Brain pericyte (primary cell): ENCODE data around the gene CDK18.

Experiments used
- DNase-seq: peaks from one replicate; pipeline ENCODE4 v3.0.0-alpha.2; 2012; ENCODE audit warnings: low read depth, low spot score

Gene CDK18

DNA sequence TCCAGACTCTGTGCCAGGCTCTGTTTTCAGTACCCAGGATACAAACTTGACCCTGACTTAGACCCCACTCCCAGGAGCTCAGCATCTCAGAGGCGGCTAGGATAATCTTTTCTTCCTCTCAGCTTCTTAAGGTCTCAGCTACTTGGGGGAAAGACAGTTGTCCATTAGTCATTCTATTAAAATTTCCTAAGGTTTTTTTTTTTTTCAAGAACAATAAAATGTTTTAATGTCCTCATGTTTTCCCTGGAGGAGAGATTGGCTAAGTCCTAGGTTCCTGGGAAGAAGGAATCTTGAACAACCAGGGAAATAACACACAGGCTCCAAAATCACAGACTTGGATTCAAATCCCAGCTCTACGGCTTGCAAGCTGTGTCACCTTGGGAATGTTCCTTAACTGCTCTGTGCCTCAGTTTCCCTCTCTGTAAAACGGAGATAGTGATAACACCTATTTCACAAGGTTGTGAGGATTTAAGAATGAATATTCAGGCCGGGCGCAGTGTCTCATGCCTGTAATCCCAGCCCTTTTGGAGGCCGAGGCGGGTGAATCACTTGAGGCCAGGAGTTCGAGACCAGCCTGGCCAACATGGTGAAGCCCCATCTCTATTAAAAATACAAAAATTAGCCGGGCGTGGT lies 33.0 kb downstream of the CDK18 start:
- no peak for DNase-seq

DNA sequence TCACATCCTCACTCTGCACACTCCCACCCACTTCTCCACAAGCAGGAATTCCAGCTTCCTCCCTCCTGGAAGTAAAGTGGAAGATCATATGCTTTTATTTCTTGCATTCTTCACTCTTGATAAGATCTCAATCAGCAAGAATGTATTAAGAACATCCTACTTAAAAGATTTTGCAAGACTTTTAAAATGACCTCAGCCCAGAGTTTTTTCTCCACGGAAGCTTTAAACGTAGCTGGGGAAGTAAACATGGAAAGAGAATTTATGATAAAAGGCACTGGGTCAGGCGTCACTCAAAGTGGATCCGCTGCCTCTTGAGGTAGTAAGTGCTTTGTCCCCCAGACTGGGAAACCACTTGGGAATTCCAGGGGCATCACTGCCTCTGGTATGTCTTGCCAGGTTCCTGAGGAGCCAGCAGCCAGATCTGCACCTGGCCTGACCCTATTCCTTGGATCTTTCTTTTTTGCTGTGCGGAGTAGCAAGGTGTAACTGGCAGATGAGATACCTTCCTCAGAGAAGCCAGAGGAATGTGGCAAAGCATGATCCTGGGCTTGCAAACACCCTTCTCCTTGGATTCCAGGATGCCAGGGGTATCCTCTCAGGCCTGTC lies 33.9 kb downstream of the CDK18 start:
- no peak for DNase-seq

DNA sequence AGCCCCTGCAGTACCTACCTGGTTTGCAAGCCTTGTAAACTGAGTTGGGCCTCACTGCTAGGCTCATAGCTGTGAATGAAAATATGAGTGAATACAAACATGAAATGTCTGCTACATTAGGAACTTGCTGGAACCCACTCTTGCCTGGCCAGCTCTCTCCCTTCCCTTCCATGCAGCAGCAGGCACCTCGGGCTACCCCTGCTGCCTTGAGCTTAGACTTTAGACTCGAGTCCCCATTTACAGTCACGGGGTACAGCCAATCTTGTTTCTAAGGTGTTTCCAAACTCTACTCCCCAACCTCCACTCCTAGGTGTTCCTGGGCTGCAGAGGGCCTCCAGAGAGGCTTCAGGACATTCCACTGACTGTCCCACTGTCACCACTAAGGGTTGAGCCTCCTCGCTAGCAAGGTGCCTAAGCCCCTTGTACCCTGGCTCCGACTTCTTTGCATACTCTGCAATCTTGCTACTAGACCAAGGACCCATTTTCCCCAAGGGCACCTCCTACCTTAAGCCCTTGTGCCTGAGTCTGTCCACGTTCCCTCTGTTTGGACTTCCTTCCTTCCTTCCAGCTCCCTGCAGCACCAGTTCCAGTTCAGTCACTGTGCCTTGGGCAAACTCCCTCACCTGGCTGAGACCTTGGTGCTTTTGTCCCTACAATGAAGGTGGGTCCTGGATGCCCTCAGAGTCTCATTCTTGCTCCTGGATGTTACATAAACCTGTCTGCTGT lies 36.9 kb downstream of the CDK18 start:
- DNase-seq: no peak

DNA sequence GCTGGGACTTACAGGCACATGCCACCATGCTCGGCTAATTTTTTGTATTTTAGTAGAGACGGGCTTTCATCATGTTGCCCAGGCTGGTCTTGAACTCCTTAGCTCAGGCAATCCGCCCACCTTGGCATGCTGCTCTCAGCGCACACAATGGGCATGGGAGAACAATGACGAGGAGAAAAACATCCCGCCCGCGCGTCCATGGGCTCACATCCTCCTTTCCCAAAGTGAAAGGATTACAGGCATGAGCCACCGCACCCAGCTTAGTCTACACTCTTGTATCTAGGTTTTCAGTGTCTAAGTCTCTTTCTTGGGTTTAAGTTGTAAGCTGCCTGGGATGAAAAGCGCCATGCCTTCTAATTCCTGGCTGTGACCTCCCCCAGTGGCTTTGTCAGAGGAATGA lies 37.9 kb downstream of the CDK18 start:
- DNase-seq: no peak

DNA sequence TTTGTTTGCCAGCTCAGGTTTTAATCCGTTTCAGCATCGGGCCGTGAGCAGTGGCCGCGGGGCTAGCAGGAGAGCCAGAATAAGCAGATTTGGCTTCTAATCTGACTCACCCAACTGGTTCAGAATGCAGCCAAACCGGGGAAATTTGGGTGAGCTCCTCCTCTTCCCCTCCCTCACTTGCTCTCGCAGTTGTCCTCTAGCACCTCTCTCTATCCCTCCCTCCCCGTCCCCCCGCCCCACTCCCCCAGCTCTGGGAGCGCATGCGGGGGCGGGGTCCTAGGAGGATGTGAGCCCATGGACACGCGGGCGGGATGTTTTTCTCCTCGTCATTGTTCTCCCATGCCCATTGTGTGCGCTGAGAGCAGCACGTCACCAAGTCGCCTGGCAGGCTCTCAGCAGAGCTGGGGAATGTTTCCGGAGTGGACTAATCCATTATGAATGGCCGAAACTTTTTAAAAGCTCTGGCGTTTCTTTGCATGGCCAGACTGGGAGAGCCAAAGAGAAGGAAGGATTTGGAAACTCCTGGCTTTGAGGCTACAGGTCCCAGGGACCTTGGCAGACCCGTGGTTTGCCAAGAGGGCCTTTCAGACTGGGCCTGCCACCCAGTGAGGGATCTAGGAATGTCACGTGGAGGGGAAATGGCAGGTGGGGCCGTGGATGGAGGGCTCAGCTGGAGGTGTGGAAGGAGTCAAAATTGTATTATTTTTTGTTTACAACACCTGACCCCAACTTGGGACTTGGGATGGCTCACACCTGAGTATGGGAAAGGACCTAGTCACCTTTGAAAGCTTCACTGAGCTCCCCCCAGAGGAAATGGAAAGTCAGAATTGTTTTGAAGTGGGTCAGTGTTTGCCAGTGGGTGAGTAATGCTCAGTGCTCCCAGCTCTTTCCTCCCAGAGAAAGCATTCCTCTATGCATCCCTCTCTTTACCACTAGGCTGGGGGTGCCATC lies 39.2 kb downstream of the CDK18 start:
- DNase-seq: no peak

DNA sequence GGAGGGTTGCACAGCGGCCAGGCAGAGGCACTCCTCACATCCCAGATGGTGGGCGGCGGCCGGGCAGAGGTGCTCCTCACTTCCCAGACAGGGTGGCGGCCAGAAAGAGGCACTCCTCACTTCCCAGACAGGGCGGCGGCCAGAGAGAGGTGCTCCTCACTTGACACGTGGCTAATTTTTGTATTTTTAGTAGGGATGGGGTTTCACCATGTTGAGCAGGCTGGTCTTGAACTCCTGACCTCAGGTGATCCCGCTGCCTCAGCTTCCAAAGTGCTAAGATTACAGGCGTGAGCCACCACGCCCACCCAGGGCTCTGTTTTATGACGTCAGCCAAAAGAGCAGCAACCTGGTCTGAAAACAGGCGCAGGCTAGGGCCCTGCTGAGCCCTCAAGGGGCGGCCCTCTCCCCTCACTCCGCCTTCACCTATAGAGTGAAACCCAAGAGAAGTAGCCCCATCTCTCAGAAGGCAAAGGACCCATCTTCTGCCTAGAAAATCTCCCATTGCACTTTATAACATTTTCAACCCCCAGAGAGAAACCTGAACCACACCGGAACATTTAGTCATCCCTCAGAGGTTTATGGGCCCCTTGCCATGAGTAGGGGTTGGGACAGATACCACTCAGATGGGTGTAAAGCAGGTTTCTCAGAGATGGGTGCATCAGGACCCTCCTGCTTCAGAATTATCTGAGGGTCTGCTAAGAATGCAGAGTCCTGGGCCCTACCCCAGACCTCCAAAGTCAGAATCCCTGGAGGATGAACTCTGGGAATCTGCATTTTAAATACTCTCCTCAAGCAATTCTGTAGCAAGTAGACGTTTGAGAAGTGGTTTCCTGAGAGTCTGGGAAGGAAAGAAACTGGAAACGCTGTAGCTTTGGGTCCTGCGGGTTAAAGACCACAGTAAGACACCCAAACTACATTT lies 40.8 kb downstream of the CDK18 start:
- no peak for DNase-seq

DNA sequence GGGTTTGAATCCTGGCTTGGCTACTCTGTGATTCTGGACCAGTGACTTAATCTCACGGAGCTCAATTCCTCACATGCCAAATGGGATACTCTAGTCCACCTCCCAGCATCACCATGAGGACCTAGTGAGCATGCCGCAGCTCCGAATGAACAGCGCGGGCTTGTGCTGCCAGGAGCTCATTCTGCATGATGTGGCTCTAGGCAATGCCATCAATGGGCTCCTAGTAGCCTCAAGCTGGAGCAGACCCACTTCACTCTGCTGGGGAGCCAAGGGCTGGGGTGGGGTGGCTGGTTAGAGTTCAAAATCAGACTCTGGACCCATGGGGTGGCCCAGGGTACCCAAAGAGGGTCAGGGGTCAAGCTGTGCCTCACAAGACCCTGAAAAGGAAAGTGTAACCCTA lies 41.5 kb downstream of the CDK18 start:
- no peak for DNase-seq

DNA sequence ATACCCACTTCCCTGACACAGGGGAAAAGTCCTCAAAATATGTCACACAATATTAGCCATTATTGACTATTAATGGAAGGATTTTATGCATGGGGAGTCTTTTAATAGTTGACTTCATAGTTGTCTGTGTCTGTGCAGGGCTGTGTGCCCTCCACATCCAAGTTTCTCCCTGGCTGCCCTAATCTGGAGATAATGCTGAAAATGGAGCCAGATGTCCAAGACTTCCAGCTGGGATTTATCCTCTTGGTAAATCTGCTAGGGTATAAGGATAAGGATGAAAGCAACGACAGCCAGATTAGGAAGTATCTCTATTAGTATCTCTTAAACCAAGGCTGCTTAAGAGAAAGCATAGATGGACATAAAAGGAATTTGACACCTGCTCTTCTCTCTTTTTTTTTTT lies 42.1 kb downstream of the CDK18 start:
- DNase-seq: no peak

DNA sequence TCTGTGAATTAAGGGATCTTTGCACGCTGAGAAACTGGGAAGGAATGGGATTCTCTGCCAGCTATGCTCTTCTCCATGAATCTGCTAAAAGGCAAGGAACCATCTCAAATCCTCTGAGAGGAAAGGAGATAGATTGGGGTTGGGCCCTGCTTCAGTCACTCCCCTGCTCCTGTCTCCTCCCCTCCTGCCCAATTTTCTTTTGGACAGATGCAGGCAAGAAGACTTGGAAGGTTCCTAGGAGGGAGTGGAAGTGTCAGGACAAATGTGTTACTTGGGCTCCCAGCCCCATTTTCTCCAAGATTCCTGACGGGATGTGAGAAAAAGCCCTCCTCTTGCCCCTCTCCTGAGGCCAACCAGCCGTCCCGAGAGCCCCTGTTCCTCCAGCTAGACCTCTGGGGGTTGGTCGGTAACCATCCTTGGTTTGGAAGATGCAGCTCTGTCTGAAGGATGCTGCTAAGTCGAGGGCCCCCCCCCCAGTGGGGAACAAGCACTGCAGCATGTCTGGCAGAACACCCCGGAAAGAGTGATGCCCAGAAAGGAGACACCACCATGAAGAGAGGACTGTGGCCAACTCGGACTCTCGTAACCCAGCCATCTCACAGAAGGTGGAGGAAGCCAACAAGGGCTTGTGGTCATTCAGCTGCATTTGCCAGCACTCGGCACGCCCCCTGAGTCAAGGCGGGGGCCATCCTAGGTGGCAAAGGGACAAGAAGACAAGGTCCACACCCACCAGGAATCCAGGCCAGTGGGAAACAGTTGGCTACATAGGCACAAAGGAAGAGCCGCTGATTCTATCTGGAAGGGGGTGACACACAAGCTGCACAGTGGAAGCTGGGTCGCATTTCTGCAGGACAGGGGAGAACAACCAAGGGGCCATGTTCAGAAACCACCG lies 43.7 kb downstream of the CDK18 start:
- no peak for DNase-seq

DNA sequence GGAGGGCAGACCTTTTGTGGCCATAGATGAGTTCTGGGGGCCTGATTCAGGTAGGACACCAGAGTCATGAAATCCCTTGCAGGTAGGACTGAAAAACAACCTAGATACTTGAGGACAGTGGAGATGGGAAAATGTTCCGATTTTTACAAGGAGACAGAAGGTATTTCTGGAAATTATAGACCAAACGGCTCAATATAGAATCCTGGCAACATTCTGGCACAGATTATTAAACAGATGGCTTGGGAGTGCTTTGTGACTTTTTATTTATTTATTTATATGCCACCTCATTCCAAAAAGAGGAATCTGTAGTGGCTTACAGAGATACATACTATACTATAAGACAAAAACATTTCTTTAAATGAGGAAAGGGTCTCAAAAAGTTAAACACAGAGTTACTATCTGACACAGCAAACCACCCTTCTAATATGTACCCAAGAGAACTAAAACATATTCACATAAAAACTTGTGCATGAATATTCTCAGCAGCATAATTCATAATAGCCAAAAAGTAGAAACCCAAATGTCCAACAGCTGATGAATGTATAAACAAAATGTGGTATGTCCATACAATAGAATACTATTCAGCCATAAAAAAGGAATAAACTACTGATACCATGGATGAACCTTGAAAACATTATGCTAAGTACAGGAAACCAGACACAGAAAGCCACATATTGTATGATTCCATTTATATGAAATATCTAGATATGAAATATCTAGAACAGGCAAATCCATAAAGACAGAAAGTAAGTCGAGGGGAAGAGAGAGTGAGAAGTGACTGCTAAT lies 49.8 kb downstream of the CDK18 start:
- DNase-seq: no peak

DNA sequence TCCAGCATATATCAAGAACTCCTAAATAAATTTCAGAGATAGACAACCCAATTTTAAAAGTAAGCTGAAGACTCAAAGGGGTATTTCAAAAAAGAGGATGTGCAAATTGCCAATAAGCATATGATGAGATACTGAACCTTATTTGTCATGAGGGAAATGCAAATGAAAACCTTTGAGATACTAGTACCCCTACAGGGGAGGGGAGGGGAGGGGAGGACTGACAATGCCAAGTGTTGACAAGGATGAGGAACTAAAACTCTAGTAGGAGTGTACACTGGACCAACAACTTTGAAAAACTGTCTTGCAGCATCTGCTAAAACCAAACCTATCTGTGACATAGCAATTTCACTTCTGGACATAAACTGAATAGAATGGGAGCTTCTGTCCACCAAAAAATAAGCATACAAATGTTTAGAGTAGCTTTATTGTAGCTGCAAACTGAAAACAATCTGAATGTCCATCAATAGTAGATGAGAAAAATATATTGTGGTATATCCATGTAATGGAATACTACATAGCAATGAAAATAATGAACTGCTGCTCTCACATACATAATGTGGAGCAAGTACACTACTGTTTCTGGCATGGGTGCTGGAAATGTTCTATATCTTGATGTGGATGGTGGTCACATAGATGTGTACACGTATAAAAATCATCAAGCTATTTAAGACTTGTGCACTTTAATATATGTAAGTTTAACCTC lies 57.2 kb downstream of the CDK18 start:
- no peak for DNase-seq

DNA sequence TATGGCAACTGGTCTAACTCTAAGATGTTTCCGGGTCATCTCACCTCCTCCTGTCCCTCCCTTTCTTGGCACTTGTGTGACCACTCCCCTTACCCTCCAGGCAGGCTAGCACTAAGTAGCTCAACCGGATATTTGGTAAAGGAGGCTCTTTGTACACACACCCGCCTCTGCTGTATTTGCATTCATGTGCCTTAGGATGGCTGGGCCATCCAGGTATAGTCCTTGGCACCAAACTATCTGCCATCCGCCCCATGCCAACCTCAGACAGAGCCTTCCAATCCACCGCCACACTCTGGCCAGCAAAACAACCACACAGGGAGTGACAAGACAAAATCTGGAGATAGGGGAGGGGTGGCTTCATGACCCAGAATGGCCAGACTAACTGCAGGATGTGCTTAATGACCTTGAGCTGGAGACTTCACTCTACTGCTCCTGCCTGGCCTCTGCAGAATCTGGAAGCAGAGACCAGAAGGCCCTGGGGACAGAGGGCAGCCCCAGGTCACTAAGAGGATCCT lies 59.5 kb downstream of the CDK18 start:
- DNase-seq: no peak

DNA sequence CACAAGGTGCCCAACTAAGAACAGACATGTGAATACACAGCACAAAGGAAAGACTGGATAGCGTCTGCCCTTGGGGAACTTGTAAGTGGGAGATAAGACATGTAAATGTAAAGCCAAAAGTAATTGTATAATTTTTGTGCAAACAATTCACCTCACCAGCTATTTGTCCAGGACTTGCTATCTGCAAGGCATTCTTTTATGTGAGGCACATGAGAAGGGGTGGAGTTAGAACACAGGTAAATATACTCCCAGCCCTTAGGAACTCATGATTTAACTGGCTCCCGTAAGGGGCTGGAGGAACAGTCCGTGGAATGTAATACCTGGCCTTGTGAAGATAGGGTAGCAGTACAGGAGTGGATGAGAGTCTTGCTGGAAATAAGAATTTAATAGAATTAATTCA lies 61.3 kb downstream of the CDK18 start:
- DNase-seq: no peak

DNA sequence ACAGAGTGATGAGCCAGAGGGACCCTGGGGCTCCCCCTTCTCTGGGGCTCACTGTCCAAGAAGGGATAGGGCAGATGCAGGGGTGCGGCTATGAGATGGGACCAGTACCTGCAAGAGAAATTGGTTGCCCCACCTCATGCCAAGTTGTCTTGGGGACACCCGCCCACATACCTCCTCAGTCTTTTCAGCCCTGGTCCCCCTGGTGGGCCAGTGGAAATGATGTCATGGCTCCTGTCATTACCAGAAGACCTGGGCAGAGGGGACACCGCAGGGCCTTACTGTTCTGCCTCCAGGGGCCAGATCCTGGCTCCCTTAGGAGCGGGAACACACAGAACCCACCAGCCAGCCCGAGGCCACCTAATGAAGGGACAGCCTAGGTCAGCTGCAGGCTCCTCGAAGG lies 63.2 kb downstream of the CDK18 start:
- DNase-seq: no peak

DNA sequence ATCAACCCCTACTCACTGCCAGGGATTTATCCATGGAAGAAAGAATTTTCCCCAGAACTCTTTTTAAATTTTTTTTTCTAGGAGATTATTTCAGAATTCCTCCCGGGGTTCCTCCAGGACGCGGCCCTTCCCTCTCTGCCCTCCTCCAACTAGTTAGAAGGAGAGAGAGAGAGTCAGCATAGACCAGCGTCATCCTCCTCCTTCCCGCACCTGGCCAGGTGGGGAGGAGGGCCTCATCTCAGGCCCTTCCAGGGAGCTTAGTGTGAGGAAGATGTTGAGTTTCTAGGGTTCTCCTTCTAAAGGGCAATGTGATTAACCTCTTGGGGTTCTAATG lies 63.6 kb downstream of the CDK18 start:
- no peak for DNase-seq

DNA sequence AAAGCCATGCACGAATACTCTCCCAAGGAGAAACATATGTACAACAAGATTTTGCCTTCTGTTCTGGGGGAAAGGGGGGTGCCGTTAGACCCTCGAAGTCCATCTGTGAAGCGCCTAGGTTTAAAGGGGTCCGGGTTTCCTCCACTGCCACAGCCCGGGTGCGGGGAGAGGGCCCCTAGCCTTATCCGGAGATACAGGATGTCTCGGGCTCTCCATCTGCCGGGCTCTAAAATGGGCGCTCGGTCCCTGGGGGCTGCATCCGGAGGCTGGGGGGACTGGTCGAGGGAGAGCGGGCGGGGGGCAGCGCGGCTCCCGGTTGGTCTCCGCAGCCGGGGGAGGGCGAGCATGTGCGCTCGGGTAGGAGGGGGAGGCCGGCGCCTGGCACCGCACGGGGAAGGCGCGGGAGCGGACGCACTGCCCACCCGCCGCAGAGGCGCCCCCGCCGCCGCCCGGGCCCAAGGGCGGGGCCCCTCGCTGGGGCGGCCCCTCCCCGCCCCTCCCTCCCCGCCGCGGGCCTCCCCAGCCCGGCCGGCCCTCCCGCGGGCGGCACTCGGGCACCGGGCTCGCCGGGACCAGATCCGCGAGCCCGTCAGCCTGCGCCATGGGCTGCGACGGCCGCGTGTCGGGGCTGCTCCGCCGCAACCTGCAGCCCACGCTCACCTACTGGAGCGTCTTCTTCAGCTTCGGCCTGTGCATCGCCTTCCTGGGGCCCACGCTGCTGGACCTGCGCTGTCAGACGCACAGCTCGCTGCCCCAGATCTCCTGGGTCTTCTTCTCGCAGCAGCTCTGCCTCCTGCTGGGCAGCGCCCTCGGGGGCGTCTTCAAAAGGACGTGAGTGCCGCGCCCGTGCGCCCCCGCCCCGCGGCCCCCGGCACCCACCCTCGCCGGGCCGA lies 64.2 kb downstream of the CDK18 start:
- no peak for DNase-seq

DNA sequence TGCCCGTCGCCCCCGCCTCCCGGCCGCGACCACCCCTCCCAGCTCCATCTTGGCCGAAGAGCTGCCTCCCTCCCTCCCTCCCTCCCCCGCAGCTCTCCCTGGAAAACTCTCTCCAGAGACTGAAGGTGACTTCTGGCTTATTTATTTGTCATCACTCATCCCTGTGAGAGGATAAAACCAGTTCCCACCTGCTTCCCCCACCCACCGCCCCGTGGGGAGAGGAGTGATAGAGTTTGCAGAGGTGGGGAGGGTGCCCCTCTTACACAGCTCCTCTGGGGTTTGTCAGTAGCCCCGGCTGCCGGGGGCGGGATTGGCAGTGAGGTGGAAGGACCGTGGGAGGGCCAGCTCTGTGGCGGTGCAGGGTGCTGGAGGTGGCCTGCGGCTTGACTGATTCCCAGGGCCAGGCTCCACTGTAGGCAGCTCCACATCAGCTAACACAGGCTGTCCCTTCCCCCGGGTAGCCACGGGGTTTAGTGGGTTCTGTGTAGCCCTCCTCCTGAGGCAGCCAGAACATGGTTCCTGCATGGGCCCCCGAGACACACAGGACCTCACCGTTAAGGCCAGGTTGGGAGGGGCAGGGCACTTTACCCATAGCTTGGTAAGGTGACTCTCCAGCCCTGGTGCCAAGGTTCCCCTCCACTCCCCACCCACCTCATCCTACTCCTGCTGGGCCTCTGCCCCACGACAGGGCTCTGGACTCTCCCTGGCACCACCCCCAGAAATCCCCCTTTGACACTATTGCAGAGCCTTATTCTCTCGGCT lies 65.1 kb downstream of the CDK18 start:
- DNase-seq: no peak
